PC-3 (cell line): Measurements from ENCODE around the gene KXD1. TPM values are rescaled to one million over a fixed set of nuclear protein-coding genes. Genes with fewer than 3 reads are reported as not detected.
"Not testable (repeated sequence)": the region's sequence is repeated elsewhere in the genome, so short reads cannot be mapped to it uniquely, and the experiment has no call there.

Source experiments
- ATAC-seq: fragments of 200-7000 bp; cut with Tn5 transposase; 2 replicates; pipeline ENCODE4 v1.9.1; 2020; ENCODE audit warnings: mild to moderate bottlenecking, moderate library complexity
- BruUV-seq: library from RNA; stranded (reverse); fragments of 400-500 nt; replicated peaks from 2 replicates; lab custom pipeline; 2021; lab: Mats Ljungman, UMichigan
- CTCF ChIA-PET: fragments of 300-600 bp; sonication (Branson Sonifier 250); formaldehyde crosslinking; loops from one replicate; lab custom pipeline; 2022; ENCODE audit warnings: antibody characterized with exemption; lab: Charles Lee
- POLR2A ChIA-PET: fragments of 300-600 bp; sonication (Branson Sonifier 250); formaldehyde crosslinking; loops from one replicate; lab custom pipeline; 2022; ENCODE audit warnings: antibody characterized with exemption; ENCODE audit not compliant: unreplicated experiment; lab: Charles Lee
- DNase-seq: peaks from one replicate; pipeline ENCODE4 v3.0.0-alpha.2; 2015
- H2AFZ ChIP-seq: fragments of 300-600 bp; sonication (generic); 2 replicates; pipeline ENCODE4 v1.6.0; 2016; ENCODE audit warnings: antibody characterized with exemption, low read length
- H3F3A ChIP-seq: fragments of 300-600 bp; sonication (generic); one replicate; pipeline ENCODE4 v1.6.0; 2017; ENCODE audit warnings: antibody characterized with exemption, low read length, control low read depth, mild to moderate bottlenecking; ENCODE audit not compliant: unreplicated experiment
- H3K27ac ChIP-seq: fragments of 300-600 bp; sonication (generic); 2 replicates; pipeline ENCODE4 v1.5.1; 2016; ENCODE audit warnings: mild to moderate bottlenecking, low read length
- H3K27me3 ChIP-seq: fragments of 300-600 bp; sonication (generic); 2 replicates; pipeline ENCODE4 v1.6.1; 2016; ENCODE audit warnings: low read length, mixed read lengths
- H3K36me3 ChIP-seq: fragments of 300-600 bp; sonication (generic); 2 replicates; pipeline ENCODE4 v1.6.1; 2016; ENCODE audit warnings: low read depth, mixed run types, low read length, mixed read lengths
- H3K4me1 ChIP-seq: fragments of 300-600 bp; sonication (generic); 2 replicates; pipeline ENCODE4 v1.5.1; 2016; ENCODE audit warnings: low read length; ENCODE audit not compliant: insufficient read depth
- H3K4me2 ChIP-seq: fragments of 300-600 bp; sonication (generic); 2 replicates; pipeline ENCODE4 v1.6.0; 2016; ENCODE audit warnings: low read length
- H3K4me3 ChIP-seq: fragments of 300-600 bp; sonication (generic); 2 replicates; pipeline ENCODE4 v1.5.1; 2016; ENCODE audit warnings: mild to moderate bottlenecking, low read length, mixed read lengths
- H3K79me2 ChIP-seq: fragments of 300-600 bp; sonication (generic); 2 replicates; pipeline ENCODE4 v1.6.1; 2017; ENCODE audit warnings: low read length, mixed read lengths
- H3K9ac ChIP-seq: fragments of 300-600 bp; sonication (generic); 2 replicates; pipeline ENCODE4 v1.6.0; 2016; ENCODE audit warnings: mild to moderate bottlenecking, low read length
- H3K9me2 ChIP-seq: fragments of 300-600 bp; sonication (generic); replicated peaks from 2 replicates; pipeline ENCODE4 v1.6.1; 2016; ENCODE audit warnings: mixed run types, low read length, mixed read lengths
- H3K9me3 ChIP-seq: fragments of 300-600 bp; sonication (generic); 2 replicates; pipeline ENCODE4 v1.6.1; 2016; ENCODE audit warnings: low read length, mixed read lengths
- H4K20me1 ChIP-seq: fragments of 300-600 bp; sonication (generic); 2 replicates; pipeline ENCODE4 v1.6.1; 2016; ENCODE audit warnings: low read length, mixed read lengths
- EZH2 ChIP-seq: fragments of 300-600 bp; sonication (generic); IDR thresholded peaks from one replicate; pipeline ENCODE4 v1.6.1; 2017; ENCODE audit warnings: antibody characterized with exemption, mild to moderate bottlenecking, low read length; ENCODE audit not compliant: unreplicated experiment
- EZH2phosphoT487 ChIP-seq: fragments of 300-600 bp; sonication (generic); IDR thresholded peaks from 2 replicates; pipeline ENCODE4 v1.6.1; 2018; ENCODE audit warnings: mild to moderate bottlenecking, antibody characterized with exemption, low read length, borderline replicate concordance
- intact Hi-C: fragments of 100-400 bp; cut with micrococcal nuclease; formaldehyde crosslinking; loops from 2 replicates; pipeline ENCODE4 v1.9.0; 2023
- total RNA-seq: library from RNA; depleted of rRNA; stranded (reverse); fragments of >200 nt; gene quantifications from 2 replicates; pipeline ENCODE4 v1.2.3, GENCODE V29; 2014
- TF ChIP-seq, protein P1 (sequence below): fragments of 300-600 bp; sonication (generic); conservative IDR thresholded peaks from 2 replicates; pipeline ENCODE4 v1.5.1; 2017; ENCODE audit warnings: antibody characterized with exemption, low read depth, mild to moderate bottlenecking, low read length

Gene KXD1
- total RNA-seq, 1 experiment from 2014 or later, result 137 TPM

- no TSS peak for BruUV-seq
- Histone ChIP-seq H3K4me1 (peaks cover 27% of the 10 kb centered on the region), H3K9me3 (no peaks in the 10 kb centered on the region)
These were observed 34.2 kb downstream of the KXD1 start for GRCh38 chr19:18591735-18592385.

GRCh38 chr19:18592732-18593131 lies 35.1 kb downstream of the KXD1 start:
- peaks cover 13% of the 10 kb centered on the region for H3K79me2 ChIP-seq
- DNase-seq, H3K9me3 ChIP-seq, intact Hi-C loops, H4K20me1 ChIP-seq, H3K36me3 ChIP-seq, H3K4me2 ChIP-seq, POLR2A ChIA-PET, H3K4me3 ChIP-seq, H2AFZ ChIP-seq, H3K9ac ChIP-seq, H3K27me3 ChIP-seq, H3F3A ChIP-seq, H3K27ac ChIP-seq, ATAC-seq, BruUV-seq, H3K9me2 ChIP-seq: not testable (repeated sequence)
- CTCF ChIA-PET, result interaction anchor here (0.5 kb wide), 1 partner anchor 27 kb away, joined by 7 read pairs; no protein-coding TSS in a partner anchor
- H3K4me1 ChIP-seq, result peaks cover 27% of the 10 kb centered on the region

More at GRCh38 chr19:18591735-18592385, 34.2 kb downstream of the KXD1 start:
- H3K9me2 ChIP-seq, result no peaks in the 10 kb centered on the region
- POLR2A ChIA-PET, result no interaction called here
- H3K36me3 ChIP-seq, result no peaks in the 10 kb centered on the region
- no peak overlapping the region for H2AFZ ChIP-seq
- H3K9ac ChIP-seq, result no peak overlapping the region
- H3K27me3 ChIP-seq, result no peaks in the 10 kb centered on the region
- TF ChIP-seq EZH2, result no peak
- TF ChIP-seq, protein P1, sequence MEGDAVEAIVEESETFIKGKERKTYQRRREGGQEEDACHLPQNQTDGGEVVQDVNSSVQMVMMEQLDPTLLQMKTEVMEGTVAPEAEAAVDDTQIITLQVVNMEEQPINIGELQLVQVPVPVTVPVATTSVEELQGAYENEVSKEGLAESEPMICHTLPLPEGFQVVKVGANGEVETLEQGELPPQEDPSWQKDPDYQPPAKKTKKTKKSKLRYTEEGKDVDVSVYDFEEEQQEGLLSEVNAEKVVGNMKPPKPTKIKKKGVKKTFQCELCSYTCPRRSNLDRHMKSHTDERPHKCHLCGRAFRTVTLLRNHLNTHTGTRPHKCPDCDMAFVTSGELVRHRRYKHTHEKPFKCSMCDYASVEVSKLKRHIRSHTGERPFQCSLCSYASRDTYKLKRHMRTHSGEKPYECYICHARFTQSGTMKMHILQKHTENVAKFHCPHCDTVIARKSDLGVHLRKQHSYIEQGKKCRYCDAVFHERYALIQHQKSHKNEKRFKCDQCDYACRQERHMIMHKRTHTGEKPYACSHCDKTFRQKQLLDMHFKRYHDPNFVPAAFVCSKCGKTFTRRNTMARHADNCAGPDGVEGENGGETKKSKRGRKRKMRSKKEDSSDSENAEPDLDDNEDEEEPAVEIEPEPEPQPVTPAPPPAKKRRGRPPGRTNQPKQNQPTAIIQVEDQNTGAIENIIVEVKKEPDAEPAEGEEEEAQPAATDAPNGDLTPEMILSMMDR, result no peak
- no peak for TF ChIP-seq EZH2phosphoT487
- H3K4me2 ChIP-seq, result no peak overlapping the region
- CTCF ChIA-PET, result no interaction called here
- H4K20me1 ChIP-seq, result no peaks in the 10 kb centered on the region
- no peak overlapping the region for H3K4me3 ChIP-seq
- peaks cover 13% of the 10 kb centered on the region for H3K79me2 ChIP-seq
- intact Hi-C loops, result no loop called here
- H3K27ac ChIP-seq, result no peak overlapping the region
- ATAC-seq (no peak), DNase-seq (no peak)
- H3F3A ChIP-seq, result no peaks in the 10 kb centered on the region

DNA sequence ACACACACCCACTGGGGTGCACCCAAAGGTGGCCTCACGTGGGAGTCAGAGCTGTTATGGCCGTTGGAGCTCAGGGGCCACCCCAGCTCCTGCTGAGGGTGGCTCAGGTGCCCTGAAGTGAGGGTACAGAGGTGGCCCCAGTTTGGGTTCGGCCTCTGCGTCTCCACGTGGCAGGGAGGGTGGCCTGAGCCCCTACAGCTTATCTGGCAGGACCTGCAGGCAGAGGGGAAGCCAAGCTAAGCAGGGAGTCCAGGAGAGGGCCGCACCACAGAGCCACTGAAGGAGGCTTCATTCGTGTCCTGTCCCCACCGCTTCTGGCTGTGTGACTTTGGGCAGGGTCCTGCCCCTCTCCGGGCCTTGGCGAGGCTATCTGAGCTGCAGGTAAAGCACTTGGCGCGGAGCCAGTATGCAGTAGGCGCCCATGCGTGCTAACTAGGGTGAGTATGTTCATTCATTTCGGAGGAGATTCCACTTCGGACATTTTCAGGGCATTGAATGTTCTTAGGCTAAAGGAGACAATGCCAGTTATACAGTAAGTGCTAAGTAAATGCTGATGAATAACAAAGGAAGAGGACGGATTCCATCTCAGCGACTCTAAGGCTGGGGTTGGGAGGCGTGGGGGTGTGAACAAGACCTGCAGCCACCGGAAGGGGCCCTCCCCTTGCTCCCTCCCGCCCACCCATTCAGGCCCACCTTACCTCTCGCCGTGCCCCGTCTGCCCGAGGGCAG lies 35.9 kb downstream of the KXD1 start:
- intact Hi-C loops, result no loop called here
- POLR2A ChIA-PET, result no interaction called here
- H3K79me2 ChIP-seq, result peaks cover 13% of the 10 kb centered on the region
- H3K4me1 ChIP-seq, result peaks cover 20% of the 10 kb centered on the region
- H3K9ac ChIP-seq, result no peak overlapping the region
- no peaks in the 10 kb centered on the region for H4K20me1 ChIP-seq
- ATAC-seq (no peak), DNase-seq (peak; percentile 32)
- TF ChIP-seq EZH2, result no peak
- TF ChIP-seq, protein P1, result no peak
- TF ChIP-seq EZH2phosphoT487, result no peak
- H3K4me2 ChIP-seq, result peak overlapping the region; percentile 96
- no peaks in the 10 kb centered on the region for H3F3A ChIP-seq
- H3K9me2 ChIP-seq, result no peaks in the 10 kb centered on the region
- CTCF ChIA-PET, result interaction anchor here (0.5 to 1.0 kb wide), 8 partner anchors 21 to 265 kb away, joined by 3 to 13 read pairs (median 3); partner anchors contain the start of gene ELL
- BruUV-seq, result no TSS peak
- no peaks in the 10 kb centered on the region for H3K36me3 ChIP-seq
- H3K27me3 ChIP-seq, result no peaks in the 10 kb centered on the region
- no peak overlapping the region for H3K27ac ChIP-seq
- no peak overlapping the region; the same call in 1 of the 2 replicates for H2AFZ ChIP-seq
- H3K4me3 ChIP-seq, result peak overlapping the region; percentile 66
- no peaks in the 10 kb centered on the region for H3K9me3 ChIP-seq
